Endothelial cell of umbilical vein (primary cell): Measurements from ENCODE around the gene SCGB1C1. TPM values are rescaled to one million over a fixed set of nuclear protein-coding genes. Genes with fewer than 3 reads are reported as not detected.
"Not testable (repeated sequence)": the region's sequence is repeated elsewhere in the genome, so short reads cannot be mapped to it uniquely, and the experiment has no call there.

Source experiments
- BruUV-seq: library from RNA; stranded (reverse); fragments of 400-500 nt; replicated peaks from 2 replicates; lab custom pipeline; 2021; lab: Mats Ljungman, UMichigan
- CTCF ChIA-PET: fragments of 300-600, 350-600 bp; sonication (Branson Sonifier 250); formaldehyde crosslinking; loops from one replicate; lab custom pipeline; 2021; ENCODE audit warnings: antibody characterized with exemption, inconsistent platforms; lab: Charles Lee
- POLR2A ChIA-PET: fragments of 300-600, 350-600 bp; sonication (Branson Sonifier 250); formaldehyde crosslinking; loops from one replicate; lab custom pipeline; 2021; ENCODE audit warnings: antibody characterized with exemption, inconsistent platforms; lab: Charles Lee
- DNase-seq: peaks from one replicate; pipeline ENCODE4 v3.0.0-alpha.2; 2011; ENCODE audit warnings: low read depth, low spot score
- FAIRE-seq: peaks from 2 replicates; lab custom pipeline; 2011; peaks lifted over from hg19 to GRCh38; lab: Jason Lieb, UNC
- H2AFZ ChIP-seq: 2 replicates; pipeline ENCODE4 v1.6.0; 2012; ENCODE audit warnings: low read depth, low read length, control low read depth, inconsistent platforms
- H3K27ac ChIP-seq: 2 replicates; pipeline ENCODE4 v1.5.1; 2011; ENCODE audit warnings: low read depth, mild to moderate bottlenecking, control low read depth, low read length, moderate library complexity; ENCODE audit not compliant: insufficient read depth
- H3K27me3 ChIP-seq, 2 experiments: 2 replicates each; pipeline versions ENCODE4 v1.6.0 to v1.6.1; 2011; ENCODE audit warnings: low read length in 2 of 2, mixed read lengths in 1 of 2; ENCODE audit not compliant: control insufficient read depth in 2 of 2, insufficient read depth in 2 of 2
- H3K36me3 ChIP-seq, 2 experiments: 2 replicates in 1 of 2; 3 replicates in 1 of 2; pipeline ENCODE4 v1.5.1; 2011; ENCODE audit warnings: low read length in 2 of 2, mild to moderate bottlenecking in 1 of 2, moderate library complexity in 1 of 2; ENCODE audit not compliant: control insufficient read depth in 2 of 2, insufficient read depth in 2 of 2; ENCODE audit errors: extremely low read depth in 1 of 2
- H3K4me1 ChIP-seq: 3 replicates; pipeline ENCODE4 v1.5.1; 2011; ENCODE audit warnings: mild to moderate bottlenecking, low read length; ENCODE audit not compliant: control insufficient read depth, insufficient read depth; ENCODE audit errors: extremely low read depth
- H3K4me2 ChIP-seq: 2 replicates; pipeline ENCODE4 v1.6.1; 2011; ENCODE audit warnings: low read length, control low read depth, mixed read lengths; ENCODE audit not compliant: insufficient read depth
- H3K4me3 ChIP-seq, 3 experiments: fragments of 200-600 bp in 1 of 3; sonication (generic), shearing (Covaris generic) in 1 of 3; replicated peaks in 1 of 3; 2 replicates each; pipeline ENCODE4 v1.5.1; 2011 to 2016; ENCODE audit warnings: control low read depth in 3 of 3, low read length in 3 of 3, mild to moderate bottlenecking in 2 of 3, inconsistent platforms in 1 of 3, low read depth in 1 of 3, moderate library complexity in 1 of 3; ENCODE audit not compliant: insufficient read depth in 1 of 3
- H3K79me2 ChIP-seq: 2 replicates; pipeline ENCODE4 v1.6.0; 2012; ENCODE audit warnings: low read length, inconsistent platforms; ENCODE audit not compliant: control insufficient read depth, insufficient read depth
- H3K9ac ChIP-seq: replicated peaks from 2 replicates; pipeline ENCODE3; 2011; ENCODE audit warnings: low read length, control low read depth; ENCODE audit not compliant: insufficient read depth; ENCODE audit errors: extremely low read depth
- H3K9me1 ChIP-seq: replicated peaks from 3 replicates; pipeline ENCODE4 v1.6.0; 2011; ENCODE audit warnings: mild to moderate bottlenecking, low read length; ENCODE audit not compliant: control insufficient read depth, insufficient read depth; ENCODE audit errors: extremely low read depth
- H3K9me3 ChIP-seq: replicated peaks from 2 replicates; pipeline ENCODE4 v1.5.1; 2012; ENCODE audit warnings: low read length, inconsistent platforms; ENCODE audit not compliant: control insufficient read depth, insufficient read depth
- H4K20me1 ChIP-seq: replicated peaks from 2 replicates; pipeline ENCODE3; 2011; ENCODE audit warnings: mild to moderate bottlenecking, low read length; ENCODE audit not compliant: control insufficient read depth, insufficient read depth; ENCODE audit errors: extremely low read depth
- dilution Hi-C: fragments of 300-500 bp; cut with MboI; formaldehyde crosslinking; loops from one replicate; pipeline ENCODE4 v1.15.0; 2019; ENCODE audit warnings: low sequenced_read_pairs; ENCODE audit not compliant: extremely low pct_ligation_motif_present
- intact Hi-C: fragments of 100-400 bp; cut with micrococcal nuclease; formaldehyde crosslinking; loops from one replicate; pipeline ENCODE4 v1.10.0; 2022
- polyA plus RNA-seq, 4 experiments: library from polyadenylated mRNA; depleted of rRNA in 3 of 4; stranded (reverse) in 3 of 4; unstranded in 1 of 4; fragments of >200 nt; gene quantifications; 2 replicates each; pipeline versions ENCODE4 v1.2.1 to v1.2.3, GENCODE V29; 2011 to 2012; ENCODE audit warnings: missing spikeins in 1 of 4
- total RNA-seq: library from RNA; stranded (reverse); gene quantifications from 2 replicates; pipeline ENCODE4 v1.2.3, GENCODE V29; 2021

Gene SCGB1C1
- total and polyA plus RNA-seq, 2 donors (not counting 3 experiments of a cell fraction or from before 2014, with no cell fraction given): not detected

- CTCF ChIA-PET, BruUV-seq: not testable (repeated sequence)
Measured at GRCh38 chr11:190546-190945, 2.3 kb upstream of the SCGB1C1 start.

GRCh38 chr11:191490-192478 is 1.1 kb upstream of the SCGB1C1 start:
- DNase-seq, H3K27me3 ChIP-seq, H3K9me1 ChIP-seq, H3K27ac ChIP-seq, intact Hi-C loops, H3K79me2 ChIP-seq, H3K4me1 ChIP-seq, POLR2A ChIA-PET, dilution Hi-C loops, H3K9me3 ChIP-seq, CTCF ChIA-PET, H3K36me3 ChIP-seq, H2AFZ ChIP-seq, H3K4me2 ChIP-seq, H3K4me3 ChIP-seq, BruUV-seq, H3K9ac ChIP-seq, H4K20me1 ChIP-seq: not testable (repeated sequence)
- FAIRE-seq: peak; percentile 99

More at GRCh38 chr11:190546-190945, 2.3 kb upstream of the SCGB1C1 start:
- H3K79me2 ChIP-seq, H3K4me3 ChIP-seq, H3K27ac ChIP-seq, H3K4me2 ChIP-seq, H4K20me1 ChIP-seq, H3K27me3 ChIP-seq, H3K9me3 ChIP-seq, H3K9ac ChIP-seq, dilution Hi-C loops, H2AFZ ChIP-seq, DNase-seq, FAIRE-seq, H3K9me1 ChIP-seq, intact Hi-C loops, H3K4me1 ChIP-seq, POLR2A ChIA-PET, H3K36me3 ChIP-seq: not testable (repeated sequence)

DNA sequence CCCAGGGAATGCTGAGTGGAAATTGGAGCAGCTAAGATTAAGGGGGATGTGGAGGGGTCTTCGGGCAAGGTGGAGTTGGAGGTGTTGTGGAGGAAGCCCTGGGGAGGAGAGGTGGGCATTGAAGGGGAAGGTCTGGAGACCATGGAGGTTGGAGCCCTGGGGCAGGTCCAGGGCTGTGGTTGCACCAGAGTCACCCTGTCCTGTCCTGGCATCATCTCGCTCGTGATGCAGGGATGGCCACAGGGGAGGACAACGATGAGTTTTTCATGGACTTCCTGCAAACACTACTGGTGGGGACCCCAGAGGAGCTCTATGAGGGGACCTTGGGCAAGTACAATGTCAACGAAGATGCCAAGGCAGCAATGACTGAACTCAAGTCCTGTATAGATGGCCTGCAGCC is 603 bp downstream of the SCGB1C1 start:
- intact Hi-C loops, FAIRE-seq: not testable (repeated sequence)

More for the DNA sequence above, 603 bp downstream of the SCGB1C1 start:
- H3K79me2 ChIP-seq, dilution Hi-C loops, POLR2A ChIA-PET, H3K4me2 ChIP-seq, H3K27ac ChIP-seq, BruUV-seq, H2AFZ ChIP-seq, H3K27me3 ChIP-seq, H3K9me1 ChIP-seq, H3K36me3 ChIP-seq, H3K9me3 ChIP-seq, H4K20me1 ChIP-seq, H3K9ac ChIP-seq, CTCF ChIA-PET, H3K4me3 ChIP-seq, DNase-seq, H3K4me1 ChIP-seq: not testable (repeated sequence)
